IPS DF 6.9 (cell line): ENCODE results near the gene DCLK1.

Experiments used
- DNase-seq: peaks from one replicate; pipeline ENCODE4 v3.0.0-alpha.2; 2013; ENCODE audit warnings: low read depth, low spot score
- H3K27ac ChIP-seq: one replicate; pipeline ENCODE4 v1.5.1; 2013; ENCODE audit warnings: low read length, control low read depth
- H3K27me3 ChIP-seq: 2 replicates; pipeline ENCODE4 v1.6.1; 2013; ENCODE audit warnings: mild to moderate bottlenecking, low read length; ENCODE audit not compliant: control insufficient read depth, insufficient read depth
- H3K36me3 ChIP-seq: 2 replicates; pipeline ENCODE4 v1.6.1; 2013; ENCODE audit warnings: low read length; ENCODE audit not compliant: control insufficient read depth, insufficient read depth
- H3K4me1 ChIP-seq: 2 replicates; pipeline ENCODE4 v1.6.1; 2013; ENCODE audit warnings: low read length; ENCODE audit not compliant: control insufficient read depth, insufficient read depth
- H3K4me3 ChIP-seq: 2 replicates; pipeline ENCODE4 v1.5.1; 2013; ENCODE audit warnings: mild to moderate bottlenecking, low read length
- H3K9me3 ChIP-seq: 2 replicates; pipeline ENCODE4 v1.6.1; 2013; ENCODE audit warnings: low read length, inconsistent platforms; ENCODE audit not compliant: control insufficient read depth, insufficient read depth
- WGBS: extraction: QIAGEN DNeasy Blood & Tissue Kit; methylation state at CpG from one replicate; pipeline ENCODE4 v1.1.7; 2013; ENCODE audit warnings: mixed read lengths, missing lambda C conversion rate; ENCODE audit not compliant: insufficient read length, insufficient coverage; 5-methylcytosine and 5-hydroxymethylcytosine counted together

The DCLK1 gene

GRCh38 chr13:35796623-35797022 lies 334.6 kb downstream of the DCLK1 start:
- DNase-seq = no peak
- Histone ChIP-seq H3K36me3 (no peaks in the 10 kb centered on the region), H3K4me1 (no peaks in the 10 kb centered on the region), H3K27ac (no peak overlapping the region), H3K9me3 (no peaks in the 10 kb centered on the region), H3K4me3 (no peak overlapping the region), H3K27me3 (no peaks in the 10 kb centered on the region)
- WGBS = no CpG with 5 or more reads among the region's 4 CpGs

- no peak overlapping the region for H3K27ac ChIP-seq
- no peaks in the 10 kb centered on the region for H3K4me1 ChIP-seq
- H3K36me3 ChIP-seq = no peaks in the 10 kb centered on the region
- DNase-seq = no peak
- no peaks in the 10 kb centered on the region for H3K27me3 ChIP-seq
- no CpG with 5 or more reads among the region's 3 CpGs for WGBS
- no peak overlapping the region for H3K4me3 ChIP-seq
- H3K9me3 ChIP-seq = no peaks in the 10 kb centered on the region
These were observed 336.3 kb downstream of the DCLK1 start for GRCh38 chr13:35794734-35795389.

- no peak overlapping the region for H3K4me3 ChIP-seq
- no peak overlapping the region for H3K27ac ChIP-seq
- no peaks in the 10 kb centered on the region for H3K9me3 ChIP-seq
- H3K27me3 ChIP-seq = no peaks in the 10 kb centered on the region
- DNase-seq = no peak
- no peaks in the 10 kb centered on the region for H3K36me3 ChIP-seq
- no peaks in the 10 kb centered on the region for H3K4me1 ChIP-seq
These were observed 337.4 kb downstream of the DCLK1 start for GRCh38 chr13:35793823-35794222.

GRCh38 chr13:35792911-35793310 lies 338.3 kb downstream of the DCLK1 start:
- no peaks in the 10 kb centered on the region for H3K9me3 ChIP-seq
- no peaks in the 10 kb centered on the region for H3K27me3 ChIP-seq
- H3K4me1 ChIP-seq = no peaks in the 10 kb centered on the region
- no peak overlapping the region for H3K27ac ChIP-seq
- WGBS = no CpG with 5 or more reads among the region's 2 CpGs
- no peaks in the 10 kb centered on the region for H3K36me3 ChIP-seq
- no peak overlapping the region for H3K4me3 ChIP-seq
- DNase-seq = no peak

GRCh38 chr13:35792021-35792420 lies 339.2 kb downstream of the DCLK1 start:
- WGBS = no CpG with 5 or more reads among the region's 8 CpGs
- Histone ChIP-seq H3K27ac (no peak overlapping the region), H3K36me3 (no peaks in the 10 kb centered on the region)

GRCh38 chr13:35791184-35791851 lies 339.9 kb downstream of the DCLK1 start:
- no peak for DNase-seq
- H3K9me3 ChIP-seq = no peaks in the 10 kb centered on the region
- H3K4me3 ChIP-seq = no peak overlapping the region
- no peaks in the 10 kb centered on the region for H3K27me3 ChIP-seq
- no peaks in the 10 kb centered on the region for H3K36me3 ChIP-seq
- no peak overlapping the region for H3K27ac ChIP-seq
- H3K4me1 ChIP-seq = no peaks in the 10 kb centered on the region
- no CpG with 5 or more reads among the region's 3 CpGs for WGBS

More at GRCh38 chr13:35792021-35792420, 339.2 kb downstream of the DCLK1 start:
- no peaks in the 10 kb centered on the region for H3K4me1 ChIP-seq
- no peak overlapping the region for H3K4me3 ChIP-seq
- H3K9me3 ChIP-seq = no peaks in the 10 kb centered on the region
- no peak for DNase-seq
- H3K27me3 ChIP-seq = no peaks in the 10 kb centered on the region

GRCh38 chr13:35789335-35790165 lies 341.6 kb downstream of the DCLK1 start:
- no CpG with 5 or more reads among the region's 6 CpGs for WGBS
- no peak for DNase-seq

GRCh38 chr13:35787937-35788336 lies 343.2 kb downstream of the DCLK1 start:
- no peaks in the 10 kb centered on the region for H3K36me3 ChIP-seq
- no peak overlapping the region for H3K4me3 ChIP-seq
- no peak overlapping the region for H3K27ac ChIP-seq
- no CpG with 5 or more reads among the region's 3 CpGs for WGBS
- no peaks in the 10 kb centered on the region for H3K27me3 ChIP-seq
- no peak for DNase-seq
- no peaks in the 10 kb centered on the region for H3K9me3 ChIP-seq
- no peaks in the 10 kb centered on the region for H3K4me1 ChIP-seq

More at GRCh38 chr13:35789335-35790165, 341.6 kb downstream of the DCLK1 start:
- no peak overlapping the region for H3K27ac ChIP-seq
- no peaks in the 10 kb centered on the region for H3K9me3 ChIP-seq
- no peaks in the 10 kb centered on the region for H3K36me3 ChIP-seq
- no peak overlapping the region for H3K4me3 ChIP-seq
- H3K27me3 ChIP-seq = no peaks in the 10 kb centered on the region
- no peaks in the 10 kb centered on the region for H3K4me1 ChIP-seq

- Histone ChIP-seq H3K27me3 (no peaks in the 10 kb centered on the region), H3K4me1 (no peaks in the 10 kb centered on the region), H3K36me3 (no peaks in the 10 kb centered on the region), H3K9me3 (no peaks in the 10 kb centered on the region), H3K4me3 (no peak overlapping the region), H3K27ac (no peak overlapping the region)
- no CpG with 5 or more reads among the region's 12 CpGs for WGBS
- no peak for DNase-seq
These were observed 345.4 kb downstream of the DCLK1 start for GRCh38 chr13:35785576-35786303.

- Histone ChIP-seq H3K9me3 (no peaks in the 10 kb centered on the region), H3K27me3 (no peaks in the 10 kb centered on the region), H3K27ac (no peak overlapping the region), H3K4me3 (no peak overlapping the region), H3K4me1 (no peaks in the 10 kb centered on the region), H3K36me3 (no peaks in the 10 kb centered on the region)
- no CpG with 5 or more reads among the region's 10 CpGs for WGBS
- no peak for DNase-seq
These were observed 346.8 kb downstream of the DCLK1 start for GRCh38 chr13:35784286-35784951.
